HG03432 (cell line): ENCODE results near the gene N4BP2.

Source experiments
- ATAC-seq: cut with Tn5 transposase; IDR thresholded peaks from one replicate; pipeline ENCODE4 v1.9.1; 2021; ENCODE audit warnings: mild to moderate bottlenecking, moderate library complexity; ENCODE audit not compliant: unreplicated experiment

The N4BP2 gene

GRCh38 chr4:40149960-40150385 is 93.3 kb downstream of the N4BP2 start:
- peak; percentile 60 for ATAC-seq

GRCh38 chr4:40150932-40151331 is 94.3 kb downstream of the N4BP2 start:
- no peak for ATAC-seq

- ATAC-seq = no peak
Measured at GRCh38 chr4:40152637-40153036, 96.0 kb downstream of the N4BP2 start.

- no peak for ATAC-seq
Measured at GRCh38 chr4:40157436-40157835, 100.8 kb downstream of the N4BP2 start.

- no peak for ATAC-seq
Measured at GRCh38 chr4:40160258-40160657, 103.6 kb downstream of the N4BP2 start.

GRCh38 chr4:40164459-40164858 is 107.8 kb downstream of the N4BP2 start:
- ATAC-seq = no peak

- no peak for ATAC-seq
Measured at GRCh38 chr4:40165916-40166315, 109.3 kb downstream of the N4BP2 start.

- ATAC-seq = no peak
Measured at GRCh38 chr4:40168070-40168469, 111.4 kb downstream of the N4BP2 start.

- ATAC-seq = peak; percentile 55
Measured at GRCh38 chr4:40170588-40170987, 113.9 kb downstream of the N4BP2 start.

- ATAC-seq = peak; percentile 81
Measured at GRCh38 chr4:40173470-40173875, 116.8 kb downstream of the N4BP2 start.

- no peak for ATAC-seq
Measured at GRCh38 chr4:40176602-40177001, 120.0 kb downstream of the N4BP2 start.

GRCh38 chr4:40177591-40177990 is 120.9 kb downstream of the N4BP2 start:
- ATAC-seq = no peak

GRCh38 chr4:40178672-40179071 is 122.0 kb downstream of the N4BP2 start:
- ATAC-seq = no peak

- no peak for ATAC-seq
Measured at GRCh38 chr4:40179360-40179759, 122.7 kb downstream of the N4BP2 start.

- ATAC-seq = no peak
Measured at GRCh38 chr4:40180356-40180755, 123.7 kb downstream of the N4BP2 start.

GRCh38 chr4:40182001-40182400 is 125.4 kb downstream of the N4BP2 start:
- ATAC-seq = no peak

- ATAC-seq = no peak
Measured at GRCh38 chr4:40182954-40183353, 126.3 kb downstream of the N4BP2 start.

- ATAC-seq = peak; percentile 42
Measured at GRCh38 chr4:40183615-40184411, 127.2 kb downstream of the N4BP2 start.

GRCh38 chr4:40185830-40186664 is 129.4 kb downstream of the N4BP2 start:
- peak; percentile 68 for ATAC-seq

- ATAC-seq = no peak
Measured at GRCh38 chr4:40186665-40187014, 130.0 kb downstream of the N4BP2 start.

GRCh38 chr4:40187386-40187906 is 130.8 kb downstream of the N4BP2 start:
- no peak for ATAC-seq

GRCh38 chr4:40190019-40190418 is 133.4 kb downstream of the N4BP2 start:
- no peak for ATAC-seq
